GM12891 (cell line): ENCODE measurements around the gene EIF4B.

Experiments used
- PAX5 ChIP-seq: IDR thresholded peaks from 2 replicates; pipeline ENCODE4 v1.6.1; 2011; ENCODE audit warnings: low read length, moderate library complexity, mild to moderate bottlenecking; ENCODE audit not compliant: insufficient read depth, severe bottlenecking
- POLR2A ChIP-seq: IDR thresholded peaks from 2 replicates; pipeline ENCODE4 v1.6.1; 2011; ENCODE audit warnings: low read depth, low read length, control low read depth
- POLR2AphosphoS5 ChIP-seq: IDR thresholded peaks from 2 replicates; pipeline ENCODE4 v1.6.1; 2011; ENCODE audit warnings: low read depth, low read length, control low read depth
- SPI1 ChIP-seq: IDR thresholded peaks from 2 replicates; pipeline ENCODE4 v1.6.1; 2011; ENCODE audit warnings: low read depth, low read length, control low read depth
- TAF1 ChIP-seq: IDR thresholded peaks from 2 replicates; pipeline ENCODE4 v1.6.1; 2011; ENCODE audit warnings: low read depth, low read length, control low read depth

GRCh38 chr12:53004582-53004981 is 1.7 kb upstream of the EIF4B start:
- TF ChIP-seq POLR2A (no peak), POLR2AphosphoS5 (no peak), TAF1 (no peak), SPI1 (no peak), PAX5 (no peak)
